Measurements from ENCODE around the gene MAOA.
"Not testable (repeated sequence)": the region's sequence is repeated elsewhere in the genome, so short reads cannot be mapped to it uniquely, and the experiment has no call there.

MAOA gene

GRCh38 chrX:43664258-43664657 is 8.2 kb downstream of the MAOA start:
- no peak for DNase-seq

- DNase-seq = no peak
Measured at GRCh38 chrX:43664708-43665107, 8.6 kb downstream of the MAOA start.

- no peak for DNase-seq
Measured at GRCh38 chrX:43666311-43666912, 10.3 kb downstream of the MAOA start.

GRCh38 chrX:43675965-43676628 is 20.0 kb downstream of the MAOA start:
- not testable (repeated sequence) for DNase-seq

GRCh38 chrX:43676971-43677572 is 21.0 kb downstream of the MAOA start:
- no peak for DNase-seq

GRCh38 chrX:43677993-43678392 is 21.9 kb downstream of the MAOA start:
- DNase-seq = no peak

- DNase-seq = no peak
Measured at GRCh38 chrX:43679058-43679457, 23.0 kb downstream of the MAOA start.

GRCh38 chrX:43679778-43680177 is 23.7 kb downstream of the MAOA start:
- no peak for DNase-seq

- no peak for DNase-seq
Measured at GRCh38 chrX:43682726-43683125, 26.6 kb downstream of the MAOA start.

- no peak for DNase-seq
Measured at GRCh38 chrX:43685221-43685620, 29.1 kb downstream of the MAOA start.

GRCh38 chrX:43688586-43688985 is 32.5 kb downstream of the MAOA start:
- no peak for DNase-seq

- no peak for DNase-seq
Measured at GRCh38 chrX:43693602-43694406, 37.7 kb downstream of the MAOA start.

- DNase-seq = no peak
Measured at GRCh38 chrX:43699475-43699874, 43.4 kb downstream of the MAOA start.

- DNase-seq = no peak
Measured at GRCh38 chrX:43702079-43702524, 46.0 kb downstream of the MAOA start.

- DNase-seq = no peak
Measured at GRCh38 chrX:43702660-43703059, 46.6 kb downstream of the MAOA start.

- DNase-seq = no peak
Measured at GRCh38 chrX:43703211-43703791, 47.2 kb downstream of the MAOA start.

GRCh38 chrX:43706786-43707370 is 50.8 kb downstream of the MAOA start:
- no peak for DNase-seq

- DNase-seq = no peak
Measured at GRCh38 chrX:43707812-43708548, 51.9 kb downstream of the MAOA start.

GRCh38 chrX:43716144-43716543 is 60.0 kb downstream of the MAOA start:
- no peak for DNase-seq

GRCh38 chrX:43716696-43717095 is 60.6 kb downstream of the MAOA start:
- no peak for DNase-seq

GRCh38 chrX:43717161-43717560 is 61.1 kb downstream of the MAOA start:
- DNase-seq = no peak

- DNase-seq = no peak
Measured at GRCh38 chrX:43718081-43718480, 62.0 kb downstream of the MAOA start.

Measured in inflammatory macrophage (primary cell).